SU-DHL-6 (cell line): ENCODE data around the gene TOX2.

Experiments used
- H2AFZ ChIP-seq: fragments of 200-600 bp; sonication (generic); 2 replicates; pipeline ENCODE4 v1.6.1; 2014; ENCODE audit warnings: low read depth, mild to moderate bottlenecking, moderate library complexity, mixed read lengths, antibody characterized with exemption, low read length; ENCODE audit not compliant: severe bottlenecking
- H3F3A ChIP-seq: fragments of 200-600 bp; shearing (Covaris generic); 2 replicates; pipeline ENCODE4 v1.6.0; 2016; ENCODE audit warnings: antibody characterized with exemption, mild to moderate bottlenecking; ENCODE audit not compliant: insufficient read depth
- H3K27ac ChIP-seq: fragments of 200-600 bp; sonication (generic); 2 replicates; pipeline ENCODE4 v1.5.1; 2016; ENCODE audit warnings: low read depth, mild to moderate bottlenecking, low read length, moderate library complexity, mixed read lengths
- H3K27me3 ChIP-seq: fragments of 200-600 bp; sonication (generic), shearing (Covaris generic); 2 replicates; pipeline ENCODE4 v1.6.0; 2014; ENCODE audit warnings: mild to moderate bottlenecking, low read length
- H3K36me3 ChIP-seq: fragments of 200-600 bp; sonication (generic); 2 replicates; pipeline ENCODE4 v1.6.1; 2014; ENCODE audit warnings: mild to moderate bottlenecking, low read length, mixed read lengths
- H3K4me2 ChIP-seq: fragments of 300-600, 200-600 bp; shearing (Covaris generic), sonication (generic); 2 replicates; pipeline ENCODE4 v1.6.0; 2014; ENCODE audit warnings: low read length, low read depth, mild to moderate bottlenecking; ENCODE audit not compliant: poor library complexity, severe bottlenecking
- H3K4me3 ChIP-seq: fragments of 200-600 bp; sonication (generic); 2 replicates; pipeline ENCODE4 v1.5.1; 2014; ENCODE audit warnings: antibody characterized with exemption, low read length, mild to moderate bottlenecking, mixed read lengths; ENCODE audit not compliant: insufficient read depth, poor library complexity, severe bottlenecking
- H3K79me2 ChIP-seq: fragments of 200-600 bp; sonication (generic); 2 replicates; pipeline ENCODE4 v1.6.1; 2014; ENCODE audit warnings: mild to moderate bottlenecking, low read length, moderate library complexity; ENCODE audit not compliant: insufficient read depth
- H3K9ac ChIP-seq: fragments of 200-600 bp; sonication (generic); 2 replicates; pipeline ENCODE4 v1.7.0; 2014; ENCODE audit warnings: mild to moderate bottlenecking, low read length
- H3K9me2 ChIP-seq: fragments of 200-600 bp; sonication (generic); replicated peaks from 2 replicates; pipeline ENCODE4 v1.6.1; 2014; ENCODE audit warnings: low read length; ENCODE audit not compliant: insufficient read depth
- H3K9me3 ChIP-seq: fragments of 200-600 bp; sonication (generic); 2 replicates; pipeline ENCODE4 v1.6.1; 2014; ENCODE audit warnings: low read length, mixed read lengths; ENCODE audit not compliant: insufficient read depth
- H4K20me1 ChIP-seq: fragments of 200-600 bp; sonication (generic); 2 replicates; pipeline ENCODE4 v1.6.1; 2014; ENCODE audit warnings: low read depth, mild to moderate bottlenecking, antibody characterized with exemption, low read length, moderate library complexity, mixed read lengths
- CTCF ChIP-seq: fragments of 200-600 bp; sonication (generic); IDR thresholded peaks from one replicate; pipeline ENCODE4 v1.5.1; 2017; ENCODE audit warnings: antibody characterized with exemption, mild to moderate bottlenecking, low read length, moderate library complexity; ENCODE audit not compliant: insufficient read depth, poor library complexity, severe bottlenecking
- EZH2phosphoT487 ChIP-seq: fragments of 200-600 bp; sonication (generic), shearing (Covaris generic); conservative IDR thresholded peaks from 2 replicates; pipeline ENCODE4 v1.6.1; 2018; ENCODE audit warnings: mild to moderate bottlenecking, antibody characterized with exemption, low read length, moderate library complexity, mixed read lengths

Gene TOX2

GRCh38 chr20:43910564-43910963 lies 4.1 kb upstream of the TOX2 start:
- Histone ChIP-seq H3K9me3 (no peaks in the 10 kb centered on the region), H3K9me2 (no peaks in the 10 kb centered on the region), H3K79me2 (no peaks in the 10 kb centered on the region), H2AFZ (no peak overlapping the region), H3K4me3 (no peak overlapping the region), H3K27ac (no peak overlapping the region), H3K36me3 (no peaks in the 10 kb centered on the region), H4K20me1 (no peaks in the 10 kb centered on the region), H3K9ac (no peak overlapping the region), H3F3A (no peaks in the 10 kb centered on the region), H3K4me2 (no peak overlapping the region), H3K27me3 (no peaks in the 10 kb centered on the region)
- TF ChIP-seq CTCF (no peak), EZH2phosphoT487 (no peak)

- H4K20me1 ChIP-seq, result no peaks in the 10 kb centered on the region
- H3K9me3 ChIP-seq, result no peaks in the 10 kb centered on the region
- no peaks in the 10 kb centered on the region for H3K36me3 ChIP-seq
- TF ChIP-seq EZH2phosphoT487 (no peak), CTCF (no peak)
- H3K9me2 ChIP-seq, result no peaks in the 10 kb centered on the region
- no peak overlapping the region for H2AFZ ChIP-seq
- H3F3A ChIP-seq, result no peaks in the 10 kb centered on the region
- no peak overlapping the region for H3K27ac ChIP-seq
- H3K9ac ChIP-seq, result no peak overlapping the region
- no peak overlapping the region for H3K4me2 ChIP-seq
- no peaks in the 10 kb centered on the region for H3K79me2 ChIP-seq
- no peaks in the 10 kb centered on the region for H3K27me3 ChIP-seq
- no peak overlapping the region for H3K4me3 ChIP-seq
Measured at GRCh38 chr20:43911066-43911465, 3.6 kb upstream of the TOX2 start.

DNA sequence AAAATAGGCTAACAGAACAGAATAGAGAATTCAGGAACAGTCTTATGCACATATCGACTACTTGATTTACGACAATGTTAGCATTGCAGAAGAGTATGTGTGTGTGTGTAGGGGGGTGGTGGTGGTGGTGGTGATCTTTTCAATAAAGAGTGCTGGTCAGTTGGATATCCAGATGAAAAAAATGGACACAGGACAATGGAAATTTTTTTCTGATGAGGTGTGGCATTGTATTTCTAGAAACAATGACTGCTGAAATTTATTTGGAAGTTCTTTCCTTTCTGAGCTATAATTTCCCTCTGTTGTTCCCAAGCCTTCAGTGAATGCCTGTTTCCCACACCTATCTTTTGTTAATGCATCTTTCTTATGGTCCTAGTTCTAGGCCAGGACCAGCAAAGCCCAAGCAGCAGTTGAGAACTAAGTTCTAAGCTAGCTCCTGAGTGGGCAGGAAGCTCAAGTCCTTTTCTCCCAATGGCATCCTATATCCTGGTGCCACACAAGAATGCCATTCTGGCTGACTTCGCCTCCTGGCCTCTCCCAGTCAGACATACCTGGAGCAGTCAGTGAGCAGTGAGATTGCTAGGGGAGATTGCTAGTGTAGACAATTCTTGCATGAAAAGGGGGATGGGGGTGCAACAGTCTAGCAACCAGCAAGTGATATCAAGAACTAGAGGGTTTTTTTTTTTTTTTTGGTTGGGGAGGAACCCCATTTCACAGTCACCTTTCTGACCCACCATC lies 1.2 kb upstream of the TOX2 start:
- Histone ChIP-seq H3K4me3 (no peak overlapping the region), H3F3A (no peaks in the 10 kb centered on the region), H2AFZ (no peak overlapping the region), H3K27ac (no peak overlapping the region), H3K36me3 (no peaks in the 10 kb centered on the region), H3K79me2 (no peaks in the 10 kb centered on the region), H4K20me1 (no peaks in the 10 kb centered on the region), H3K27me3 (no peaks in the 10 kb centered on the region), H3K9me2 (no peaks in the 10 kb centered on the region), H3K4me2 (no peak overlapping the region), H3K9ac (no peak overlapping the region), H3K9me3 (no peaks in the 10 kb centered on the region)
- TF ChIP-seq CTCF, result no peak
- TF ChIP-seq EZH2phosphoT487, result no peak
